ENCODE results near the gene GLYAT. TPM values are rescaled to one million over a fixed set of nuclear protein-coding genes. Genes with fewer than 3 reads are reported as not detected.

GLYAT gene
- total RNA-seq, 3 donors from 2014 or later (not counting 1 experiment from before 2014, with no cell fraction given), result not detected

DNA sequence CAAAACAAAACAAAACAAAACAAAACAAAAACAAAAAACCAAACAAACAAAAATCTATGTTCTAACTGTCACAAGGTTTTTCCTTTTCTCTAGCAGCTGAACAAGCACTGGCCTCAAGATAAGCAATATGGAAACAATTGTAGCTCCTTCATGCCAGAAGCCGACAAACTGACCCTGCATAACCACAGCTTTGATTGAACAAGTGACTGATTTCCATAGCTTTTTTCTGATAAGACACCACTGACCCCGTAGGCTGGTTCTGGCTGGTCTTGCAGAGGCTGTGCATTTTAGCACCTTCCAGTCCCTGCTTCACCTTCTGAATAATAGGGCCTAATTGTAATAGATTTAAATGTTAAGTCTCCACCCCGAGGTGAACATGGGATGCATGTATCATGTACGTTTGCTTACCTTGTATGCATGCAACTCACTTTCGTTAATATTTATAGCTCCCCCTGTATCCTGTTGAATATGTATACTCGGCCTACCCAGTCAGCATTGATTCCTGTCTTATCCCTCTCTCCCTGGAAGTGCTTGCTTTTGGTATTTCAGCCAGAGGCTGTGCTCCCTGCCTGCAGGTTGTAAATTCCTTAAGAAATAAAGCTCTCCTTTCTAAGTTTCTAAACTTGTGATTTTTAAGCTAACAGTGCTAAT lies 59.6 kb downstream of the GLYAT start:
- TF ChIP-seq, protein P1, sequence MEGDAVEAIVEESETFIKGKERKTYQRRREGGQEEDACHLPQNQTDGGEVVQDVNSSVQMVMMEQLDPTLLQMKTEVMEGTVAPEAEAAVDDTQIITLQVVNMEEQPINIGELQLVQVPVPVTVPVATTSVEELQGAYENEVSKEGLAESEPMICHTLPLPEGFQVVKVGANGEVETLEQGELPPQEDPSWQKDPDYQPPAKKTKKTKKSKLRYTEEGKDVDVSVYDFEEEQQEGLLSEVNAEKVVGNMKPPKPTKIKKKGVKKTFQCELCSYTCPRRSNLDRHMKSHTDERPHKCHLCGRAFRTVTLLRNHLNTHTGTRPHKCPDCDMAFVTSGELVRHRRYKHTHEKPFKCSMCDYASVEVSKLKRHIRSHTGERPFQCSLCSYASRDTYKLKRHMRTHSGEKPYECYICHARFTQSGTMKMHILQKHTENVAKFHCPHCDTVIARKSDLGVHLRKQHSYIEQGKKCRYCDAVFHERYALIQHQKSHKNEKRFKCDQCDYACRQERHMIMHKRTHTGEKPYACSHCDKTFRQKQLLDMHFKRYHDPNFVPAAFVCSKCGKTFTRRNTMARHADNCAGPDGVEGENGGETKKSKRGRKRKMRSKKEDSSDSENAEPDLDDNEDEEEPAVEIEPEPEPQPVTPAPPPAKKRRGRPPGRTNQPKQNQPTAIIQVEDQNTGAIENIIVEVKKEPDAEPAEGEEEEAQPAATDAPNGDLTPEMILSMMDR (IDR thresholded peaks at IDR 0.05), result no peak
- DNase-seq, result no peak
- H3K27me3 ChIP-seq (ENCODE audit: control insufficient read depth, insufficient read depth, low read length), result no peaks in the 10 kb centered on the region
- ATAC-seq, result no peak
- WGBS (ENCODE audit: insufficient coverage), result 78% methylated on average over 6 of the region's 6 CpGs
- Mint-ChIP-seq H3K9me3 (no peaks in the 10 kb centered on the region), H3K4me1 (no peaks in the 10 kb centered on the region), H3K36me3 (no peaks in the 10 kb centered on the region), H3K27ac (no peak overlapping the region), H3K27me3 (ENCODE audit: low read depth in 2 of 2) (no peaks in the 10 kb centered on the region), H3K4me3 (no peak overlapping the region)
- intact Hi-C loops (cut with micrococcal nuclease), result no loop called here
- no peaks in the 10 kb centered on the region for H3K9me3 ChIP-seq (ENCODE audit: control insufficient read depth, insufficient read depth, low read length)
- no peaks in the 10 kb centered on the region for H3K36me3 ChIP-seq (ENCODE audit: control insufficient read depth, insufficient read depth, low read length)
- no peak overlapping the region for H3K4me3 ChIP-seq (ENCODE audit: low read length)
- H3K4me1 ChIP-seq (ENCODE audit: control insufficient read depth, insufficient read depth, low read length), result no peaks in the 10 kb centered on the region
- H3K27ac ChIP-seq (ENCODE audit: low read length), result no peak overlapping the region

DNA sequence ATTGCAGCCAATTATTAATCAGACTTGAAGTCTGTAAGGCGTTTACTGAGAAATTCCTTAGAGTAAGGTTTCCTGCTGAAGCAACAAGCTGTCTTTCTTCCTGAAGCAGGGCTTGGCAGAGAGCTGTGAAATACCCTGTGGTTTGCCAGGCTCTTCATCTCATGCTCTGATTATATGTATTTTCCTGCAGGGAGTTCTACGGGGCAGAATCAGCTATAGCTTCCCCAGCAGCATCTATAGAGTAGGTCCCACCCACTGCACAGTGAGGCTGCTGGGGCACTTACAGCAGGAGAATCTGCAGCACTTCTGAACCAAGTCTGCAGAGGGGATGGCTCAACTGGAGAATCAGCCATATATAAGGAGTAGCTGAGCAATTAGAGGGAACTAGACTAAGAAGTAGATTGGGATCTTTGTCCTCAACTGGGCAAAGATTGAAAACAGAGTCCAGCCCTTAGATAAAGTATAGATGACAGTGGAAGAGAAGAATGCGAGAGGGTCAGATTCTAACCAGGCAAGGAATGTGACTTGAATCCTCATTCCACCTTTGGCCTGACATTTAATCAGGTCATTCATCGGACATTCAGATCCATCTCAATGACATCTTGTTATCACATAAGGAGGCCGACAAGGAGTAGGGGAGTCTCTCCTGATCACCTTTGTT lies 71.7 kb downstream of the GLYAT start:
- Mint-ChIP-seq H3K9me3 (no peaks in the 10 kb centered on the region), H3K27me3 (ENCODE audit: low read depth in 2 of 2) (peaks cover 14 to 26% of the 10 kb centered on the region in 2 donors), H3K4me3 (no peak overlapping the region), H3K36me3 (no peaks in the 10 kb centered on the region), H3K27ac (no peak overlapping the region), H3K4me1 (no peaks in the 10 kb centered on the region)
- ATAC-seq (no peak), DNase-seq (no peak)
- no peak overlapping the region for H3K27ac ChIP-seq (ENCODE audit: low read length)
- intact Hi-C loops (cut with micrococcal nuclease), result no loop called here
- no peak overlapping the region for H3K4me3 ChIP-seq (ENCODE audit: low read length)
- H3K36me3 ChIP-seq (ENCODE audit: control insufficient read depth, insufficient read depth, low read length), result no peaks in the 10 kb centered on the region
- H3K4me1 ChIP-seq (ENCODE audit: control insufficient read depth, insufficient read depth, low read length), result no peaks in the 10 kb centered on the region
- WGBS (ENCODE audit: insufficient coverage), result 93% methylated on average over 5 of the region's 5 CpGs
- no peaks in the 10 kb centered on the region for H3K27me3 ChIP-seq (ENCODE audit: control insufficient read depth, insufficient read depth, low read length)
- no peaks in the 10 kb centered on the region for H3K9me3 ChIP-seq (ENCODE audit: control insufficient read depth, insufficient read depth, low read length)
- TF ChIP-seq, protein P1 (IDR thresholded peaks at IDR 0.05), result no peak

DNA sequence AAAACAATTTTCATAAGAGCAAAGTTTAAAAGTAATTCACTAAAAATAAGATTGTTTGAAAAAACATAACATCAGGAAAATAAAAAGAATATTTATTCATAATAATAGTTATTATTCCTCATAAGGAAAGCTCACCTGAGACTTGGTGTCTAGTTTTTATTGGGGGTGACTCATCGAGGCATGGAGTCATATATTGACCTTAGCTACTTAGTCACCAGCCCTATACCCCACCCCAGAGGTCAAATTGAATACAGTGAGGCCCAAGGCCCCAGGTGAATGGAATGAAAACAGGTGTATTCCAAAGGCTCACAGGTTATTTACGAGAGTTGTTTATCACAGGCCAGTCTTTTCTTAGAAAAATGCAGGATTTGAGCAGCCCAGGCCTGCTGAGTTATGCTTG lies 72.3 kb downstream of the GLYAT start:
- TF ChIP-seq, protein P1 (IDR thresholded peaks at IDR 0.05), result no peak
- Mint-ChIP-seq H3K9me3 (no peaks in the 10 kb centered on the region), H3K27me3 (ENCODE audit: low read depth in 2 of 2) (peaks cover 13 to 23% of the 10 kb centered on the region in 2 donors), H3K36me3 (no peaks in the 10 kb centered on the region), H3K4me1 (no peaks in the 10 kb centered on the region), H3K4me3 (no peak overlapping the region), H3K27ac (no peak overlapping the region)
- no peak overlapping the region for H3K4me3 ChIP-seq (ENCODE audit: low read length)
- DNase-seq (no peak), ATAC-seq (no peak)
- H3K36me3 ChIP-seq (ENCODE audit: control insufficient read depth, insufficient read depth, low read length), result no peaks in the 10 kb centered on the region
- H3K4me1 ChIP-seq (ENCODE audit: control insufficient read depth, insufficient read depth, low read length), result no peaks in the 10 kb centered on the region
- intact Hi-C loops (cut with micrococcal nuclease), result no loop called here
- WGBS (ENCODE audit: insufficient coverage), result 67% methylated on average over 1 of the region's 2 CpGs
- no peak overlapping the region for H3K27ac ChIP-seq (ENCODE audit: low read length)
- no peaks in the 10 kb centered on the region for H3K9me3 ChIP-seq (ENCODE audit: control insufficient read depth, insufficient read depth, low read length)
- no peaks in the 10 kb centered on the region for H3K27me3 ChIP-seq (ENCODE audit: control insufficient read depth, insufficient read depth, low read length)

Other genes starting within 250 kb of the GLYAT start
- gene OR5B21, start 223.8 kb downstream of the GLYAT start, total RNA-seq, result under 1 TPM in 2 of 3 donors, not detected in 1; 0.28 to 0.55 TPM
- gene LPXN, start 156.1 kb downstream of the GLYAT start, total RNA-seq, result 100 to 1,000 TPM in 1 of 3 donors, 10 to 100 TPM in 2; 81.0 to 123 (median 92.5) TPM
- 10 to 100 TPM; 54.8 to 61.8 (median 57.8) TPM for gene ZFP91, start 152.9 kb downstream of the GLYAT start, total RNA-seq
- gene CNTF, start 109.3 kb downstream of the GLYAT start, total RNA-seq, result 1 to 10 TPM; 3.6 to 5.5 (median 4.9) TPM
- not detected for gene GLYATL2, start 112.8 kb upstream of the GLYAT start, total RNA-seq
- gene GLYATL1, start 207.5 kb upstream of the GLYAT start, total RNA-seq, result not detected

Measured in natural killer cell (primary cell).